Femur (tissue), 1 donor: ENCODE measurements around the gene ADAMTS14.

Experiments
- DNase-seq: peaks from one replicate; pipeline ENCODE4 v3.0.0-alpha.2; 2017

ADAMTS14 gene

GRCh38 chr10:70797840-70798239, 125.5 kb downstream of the ADAMTS14 start:
- DNase-seq = no peak

- no peak for DNase-seq
Observed at GRCh38 chr10:70799124-70799523, 126.8 kb downstream of the ADAMTS14 start.

- no peak for DNase-seq
Observed at GRCh38 chr10:70801854-70802253, 129.5 kb downstream of the ADAMTS14 start.

GRCh38 chr10:70803775-70804420, 131.6 kb downstream of the ADAMTS14 start:
- no peak for DNase-seq

GRCh38 chr10:70804421-70804808, 132.1 kb downstream of the ADAMTS14 start:
- no peak for DNase-seq

GRCh38 chr10:70805619-70806215, 133.4 kb downstream of the ADAMTS14 start:
- DNase-seq = no peak

- no peak for DNase-seq
Observed at GRCh38 chr10:70806841-70807240, 134.5 kb downstream of the ADAMTS14 start.

- no peak for DNase-seq
Observed at GRCh38 chr10:70807556-70807955, 135.2 kb downstream of the ADAMTS14 start.

GRCh38 chr10:70809011-70809611, 136.8 kb downstream of the ADAMTS14 start:
- DNase-seq = no peak

GRCh38 chr10:70809726-70810125, 137.4 kb downstream of the ADAMTS14 start:
- DNase-seq = no peak

GRCh38 chr10:70810967-70811366, 138.7 kb downstream of the ADAMTS14 start:
- no peak for DNase-seq

GRCh38 chr10:70811881-70812280, 139.6 kb downstream of the ADAMTS14 start:
- DNase-seq = no peak
